Forelimb muscle (tissue), 1 donor: ENCODE measurements around the gene AKAP10. TPM values are rescaled to one million over a fixed set of nuclear protein-coding genes. Genes with fewer than 3 reads are reported as not detected.
"Not testable (repeated sequence)": the region's sequence is repeated elsewhere in the genome, so short reads cannot be mapped to it uniquely, and the experiment has no call there.

ENCODE experiments used
- DNase-seq: peaks from one replicate; pipeline ENCODE4 v3.0.0-alpha.2; 2013; ENCODE audit warnings: low read depth
- polyA plus RNA-seq: library from polyadenylated mRNA; unstranded; fragments of 120-200 nt; gene quantifications from one replicate; pipeline ENCODE4 v1.2.1, GENCODE V29; 2013; ENCODE audit not compliant: insufficient read length

AKAP10 gene, protein sequence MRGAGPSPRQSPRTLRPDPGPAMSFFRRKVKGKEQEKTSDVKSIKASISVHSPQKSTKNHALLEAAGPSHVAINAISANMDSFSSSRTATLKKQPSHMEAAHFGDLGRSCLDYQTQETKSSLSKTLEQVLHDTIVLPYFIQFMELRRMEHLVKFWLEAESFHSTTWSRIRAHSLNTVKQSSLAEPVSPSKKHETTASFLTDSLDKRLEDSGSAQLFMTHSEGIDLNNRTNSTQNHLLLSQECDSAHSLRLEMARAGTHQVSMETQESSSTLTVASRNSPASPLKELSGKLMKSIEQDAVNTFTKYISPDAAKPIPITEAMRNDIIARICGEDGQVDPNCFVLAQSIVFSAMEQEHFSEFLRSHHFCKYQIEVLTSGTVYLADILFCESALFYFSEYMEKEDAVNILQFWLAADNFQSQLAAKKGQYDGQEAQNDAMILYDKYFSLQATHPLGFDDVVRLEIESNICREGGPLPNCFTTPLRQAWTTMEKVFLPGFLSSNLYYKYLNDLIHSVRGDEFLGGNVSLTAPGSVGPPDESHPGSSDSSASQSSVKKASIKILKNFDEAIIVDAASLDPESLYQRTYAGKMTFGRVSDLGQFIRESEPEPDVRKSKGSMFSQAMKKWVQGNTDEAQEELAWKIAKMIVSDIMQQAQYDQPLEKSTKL
- polyA plus RNA-seq: 16.8 TPM

DNA sequence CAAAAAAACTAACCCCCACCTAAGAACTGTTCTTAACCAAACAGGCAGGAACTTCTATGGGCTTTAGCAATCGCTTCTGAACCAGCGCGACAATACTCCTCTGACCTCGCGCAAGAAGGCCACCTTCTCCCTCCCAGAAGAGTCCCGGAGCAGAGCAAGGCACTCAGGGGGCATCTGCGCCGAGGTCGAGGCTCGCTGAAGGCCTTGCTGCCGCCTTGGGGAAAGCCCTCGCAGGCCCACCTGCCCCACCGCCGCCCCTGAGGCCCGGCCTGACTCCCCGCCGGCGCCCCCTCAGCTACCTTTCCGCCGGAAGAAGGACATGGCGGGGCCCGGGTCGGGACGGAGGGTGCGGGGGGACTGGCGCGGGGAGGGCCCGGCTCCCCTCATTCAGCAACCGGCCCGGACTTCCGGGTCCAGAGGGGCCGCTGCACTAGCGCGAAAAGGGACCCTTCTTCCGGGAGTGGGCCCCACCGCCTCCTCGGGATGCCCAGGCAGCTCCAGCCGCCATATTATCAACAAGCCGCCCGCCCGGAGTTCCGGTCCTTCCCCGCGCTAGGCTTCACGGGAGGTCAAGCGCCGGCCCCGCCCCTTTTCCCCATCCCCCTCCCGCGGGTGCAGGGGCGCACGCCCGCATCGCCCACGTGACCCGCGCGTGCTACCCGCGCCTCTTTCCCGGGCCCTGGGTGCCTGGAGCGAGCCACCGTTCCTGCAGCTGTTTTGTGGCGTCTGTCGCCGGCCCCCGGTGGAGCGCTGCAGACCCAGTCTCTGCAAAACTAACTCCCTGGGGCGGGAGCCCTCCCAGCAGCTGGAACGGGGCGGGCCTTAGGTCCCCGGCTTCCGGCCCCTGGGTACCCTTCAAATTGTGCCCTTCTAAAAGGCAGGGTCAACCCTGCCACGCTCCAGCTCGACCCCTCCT is at the start of gene AKAP10:
Gene AKAP10 (minus strand): TSS at position 536 of the 916 bp plus-strand sequence. CDS start 149 bp downstream, at position 387.
- DNase-seq: peak; percentile 41

DNA sequence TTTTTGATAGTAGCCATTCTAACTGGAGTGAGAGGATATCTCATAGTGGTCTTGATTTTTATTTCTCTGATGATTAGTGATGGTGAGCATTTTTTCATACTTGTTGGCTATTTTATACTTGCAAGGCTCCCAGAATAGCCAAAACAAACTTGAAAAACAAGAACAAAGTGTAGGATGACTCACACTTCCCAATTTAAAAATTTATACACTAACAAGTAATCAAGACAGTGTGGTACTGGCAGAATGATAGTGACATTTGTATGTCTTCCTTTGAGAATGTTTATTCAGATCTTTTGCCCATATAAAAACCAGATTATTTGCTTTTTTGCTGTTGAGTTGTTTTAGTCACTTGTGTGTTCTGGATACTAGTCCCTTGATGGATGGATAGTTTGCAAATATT is 49.3 kb upstream of the AKAP10 start:
- DNase-seq: no peak

DNA sequence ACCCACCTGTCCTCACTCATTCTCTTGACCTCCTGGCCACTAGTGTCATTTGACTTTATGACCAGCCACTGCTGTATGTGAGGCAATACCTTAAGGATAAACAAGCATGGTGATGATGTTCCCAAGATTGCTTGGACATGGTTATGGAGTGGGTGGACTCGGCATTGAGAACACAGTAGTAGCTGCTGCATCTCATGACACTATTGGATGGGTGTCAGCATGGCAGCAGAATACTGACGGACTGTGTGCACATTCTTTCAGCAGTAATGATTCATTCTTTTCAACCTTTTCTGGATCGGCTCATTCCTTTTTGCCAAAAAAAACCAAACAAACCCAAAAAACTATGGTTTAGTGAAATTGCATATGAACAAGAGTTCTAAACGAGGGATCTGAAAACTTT is 45.1 kb upstream of the AKAP10 start:
- no peak for DNase-seq

DNA sequence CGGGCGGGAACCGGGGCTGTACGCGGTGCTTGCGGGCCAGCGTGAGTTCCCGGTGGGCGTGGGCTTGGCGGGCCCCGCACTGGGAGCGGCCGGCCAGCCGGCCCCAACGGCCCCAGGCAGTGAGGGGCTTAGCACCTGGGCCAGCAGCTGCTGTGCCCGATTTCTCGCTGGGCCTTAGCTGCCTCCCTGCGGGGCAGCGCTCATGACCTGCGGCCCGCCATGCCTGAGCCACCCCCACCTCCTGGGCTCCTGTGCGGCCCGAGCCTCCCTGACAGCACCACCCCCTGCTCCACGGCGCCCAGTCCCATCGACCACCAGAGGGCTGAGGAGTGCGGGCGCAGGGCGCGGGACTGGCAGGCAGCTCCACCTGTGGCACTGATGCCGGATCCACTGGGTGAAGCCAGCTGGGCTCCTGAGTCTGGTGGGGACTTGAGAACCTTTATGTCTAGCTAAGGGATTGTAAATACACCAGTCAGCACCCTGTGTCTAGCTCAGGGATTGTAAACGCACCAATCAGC is 38.9 kb upstream of the AKAP10 start:
- not testable (repeated sequence) for DNase-seq

DNA sequence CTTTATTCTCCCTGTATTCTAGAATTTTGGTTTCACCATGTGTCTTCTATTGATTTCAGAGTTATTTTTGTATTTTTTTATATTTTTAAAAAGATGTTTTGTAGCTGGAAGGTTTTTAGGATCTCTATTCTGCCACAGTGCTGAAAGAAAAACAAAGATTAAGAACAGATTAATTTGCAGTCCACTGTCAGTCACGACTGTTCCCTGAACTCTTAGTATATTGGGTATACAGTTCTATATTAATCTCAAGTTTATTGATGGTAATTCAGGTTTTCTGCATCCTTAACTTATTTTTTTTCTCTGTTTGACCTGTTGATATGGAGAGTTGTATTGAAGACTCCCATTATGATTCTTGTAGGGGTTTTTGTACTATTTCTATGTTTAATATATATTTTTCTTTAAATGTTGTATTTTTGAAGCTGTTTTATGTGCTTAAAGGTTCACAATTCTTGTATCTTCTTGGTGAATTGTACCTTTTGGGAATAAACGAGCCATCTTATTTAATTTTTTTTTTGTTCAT is 34.4 kb upstream of the AKAP10 start:
- no peak for DNase-seq

DNA sequence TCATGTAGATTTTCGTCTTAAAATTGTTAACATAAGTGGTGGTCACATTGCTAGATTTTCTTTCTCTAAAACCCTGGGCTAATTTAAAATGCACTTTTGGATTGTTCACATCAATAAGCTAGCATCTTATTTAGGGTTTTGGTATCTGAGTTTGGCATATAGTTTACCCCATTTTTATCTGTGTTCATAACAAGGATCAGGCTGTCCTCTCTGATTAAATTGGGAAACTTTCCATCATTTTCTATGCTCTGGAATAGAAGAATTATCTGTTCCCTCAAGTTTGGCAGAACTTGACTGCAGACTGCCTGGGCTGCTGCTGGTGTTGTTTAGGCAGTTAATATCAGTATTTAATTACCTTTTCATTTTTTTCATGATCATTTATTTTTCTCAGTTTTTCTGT is 33.3 kb upstream of the AKAP10 start:
- DNase-seq: no peak

DNA sequence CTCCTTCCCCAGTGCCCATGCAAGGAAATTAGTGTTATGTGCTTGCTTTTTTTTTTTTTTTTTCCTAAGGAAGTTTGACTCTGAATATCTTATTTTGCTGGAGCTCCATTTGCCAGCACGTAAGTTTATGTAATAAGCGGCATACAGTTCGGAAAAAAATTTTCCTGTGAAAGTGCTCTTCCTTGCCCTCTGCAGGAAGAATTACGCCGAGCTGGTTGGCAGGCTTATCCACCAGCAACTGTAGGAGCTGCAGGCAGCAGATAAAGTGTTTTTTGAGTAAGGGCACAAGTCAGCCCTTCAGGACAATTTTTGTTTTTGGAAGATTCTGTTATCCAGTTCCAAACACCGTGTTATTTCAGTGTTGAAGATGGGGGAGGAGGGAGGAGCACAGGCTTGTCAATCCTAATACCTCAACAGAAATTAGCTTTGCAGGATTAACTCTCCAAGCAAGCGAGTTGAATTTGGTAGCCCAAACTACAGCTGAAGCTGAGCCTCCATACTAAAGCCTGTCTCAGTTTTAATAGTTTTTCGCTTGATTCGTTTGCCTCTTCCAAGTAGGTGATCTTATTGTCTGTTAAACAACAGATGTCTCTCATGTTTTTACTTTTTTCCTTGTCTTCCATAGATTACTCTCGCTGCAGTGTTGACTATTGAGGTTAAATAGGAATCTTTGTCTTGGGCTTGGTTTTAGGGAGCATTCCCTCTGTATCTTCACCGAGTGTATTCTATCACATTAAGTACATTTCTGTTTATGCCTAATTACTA is 32.7 kb upstream of the AKAP10 start:
- DNase-seq: peak; percentile 32

DNA sequence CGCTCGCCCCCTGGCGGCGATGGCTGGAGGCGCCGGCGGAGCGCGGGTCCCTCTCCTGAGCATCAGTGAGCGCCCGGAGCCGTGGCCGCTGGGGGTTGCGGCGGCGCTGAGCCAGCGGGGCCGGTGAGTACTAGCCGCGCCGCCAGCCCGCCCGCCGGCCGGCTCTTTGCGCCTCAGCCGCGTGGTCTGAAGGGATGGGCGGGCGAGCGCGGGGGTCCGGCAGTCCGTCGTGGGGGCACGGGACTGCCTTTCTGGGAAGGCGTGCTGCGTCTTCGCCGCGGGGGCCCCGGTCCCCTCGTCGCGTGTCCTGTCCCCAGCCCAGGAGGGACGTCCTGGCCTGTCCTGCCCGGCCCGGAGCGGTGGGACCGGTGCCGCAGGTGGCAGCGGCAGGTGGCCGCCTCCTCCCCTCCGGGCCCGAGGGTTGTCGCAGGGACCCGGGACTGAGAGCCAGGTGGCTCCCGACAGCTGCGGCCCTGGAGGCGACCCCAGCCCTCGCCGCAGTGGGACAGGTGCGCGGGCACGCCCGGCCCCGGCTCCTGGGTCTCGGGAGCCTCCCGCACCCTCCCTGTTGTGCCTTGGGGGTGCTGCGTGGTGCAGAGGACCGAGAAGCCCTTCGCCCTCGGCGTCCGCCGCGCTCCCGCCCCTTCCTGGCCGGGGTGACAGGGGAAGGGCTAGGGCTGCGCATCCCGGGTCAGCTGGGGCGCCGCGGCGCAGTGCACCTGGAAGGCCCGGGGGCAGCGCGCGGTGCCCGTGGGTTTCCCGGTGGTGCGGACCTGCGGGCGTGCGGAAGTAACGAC is 31.9 kb upstream of the AKAP10 start, which contains the start of gene SPECC1:
Gene SPECC1 (plus strand): TSS at position 58 of the 797 bp plus-strand sequence. CDS start 87,293 bp downstream, outside the sequence.
- DNase-seq: peak; percentile 29

DNA sequence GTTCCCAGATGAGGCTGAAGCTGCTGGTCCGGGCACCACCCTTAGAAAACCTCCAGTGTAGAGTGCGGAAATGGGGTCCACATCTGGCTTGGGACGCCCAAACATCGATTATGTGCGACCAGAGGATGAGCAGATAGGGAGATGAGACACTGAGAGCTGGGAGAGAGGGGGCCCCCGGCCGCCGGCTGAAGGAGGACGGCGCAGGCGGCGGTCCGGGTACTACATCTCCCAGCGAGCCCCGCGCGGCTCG is 31.3 kb upstream of the AKAP10 start:
- no peak for DNase-seq

DNA sequence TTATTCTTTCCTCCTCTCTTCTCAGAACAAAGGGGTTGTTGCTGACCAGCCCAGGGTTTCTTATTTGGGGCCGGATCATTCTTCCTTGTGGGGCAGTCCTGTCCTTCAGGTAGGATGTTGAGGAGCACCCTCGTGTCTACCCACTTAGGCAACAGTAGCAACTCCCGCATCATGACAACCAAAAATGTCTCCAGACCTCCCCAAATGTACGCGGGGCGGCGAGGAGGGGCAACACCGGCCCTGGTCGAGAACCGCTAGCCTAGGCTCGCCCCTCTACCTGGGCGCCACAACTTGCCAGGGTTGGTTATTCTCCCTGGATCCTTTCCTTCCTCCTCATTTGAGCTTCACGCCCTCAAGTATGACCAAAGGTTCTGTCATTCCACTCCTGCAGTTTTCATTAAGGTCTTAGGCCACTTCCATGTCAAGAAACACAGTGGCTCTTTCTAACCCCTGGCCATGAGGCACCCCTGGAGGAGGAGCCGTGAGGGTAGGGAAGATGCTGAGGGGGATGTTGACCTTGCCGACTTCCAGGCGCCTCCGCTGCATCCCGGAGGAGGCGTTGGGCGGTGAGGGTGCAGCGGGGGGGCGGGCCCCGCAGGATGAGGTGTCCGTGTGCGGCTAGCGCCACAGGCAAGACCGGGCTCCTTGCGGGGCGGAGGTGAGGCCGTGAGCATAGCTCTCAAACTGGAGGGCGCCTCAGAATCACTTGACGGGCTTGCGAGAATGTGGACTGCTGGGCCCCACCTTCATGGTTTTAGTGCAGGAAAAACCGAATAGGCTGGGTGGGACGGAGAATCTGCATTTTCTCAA is 30.8 kb upstream of the AKAP10 start:
- no peak for DNase-seq

DNA sequence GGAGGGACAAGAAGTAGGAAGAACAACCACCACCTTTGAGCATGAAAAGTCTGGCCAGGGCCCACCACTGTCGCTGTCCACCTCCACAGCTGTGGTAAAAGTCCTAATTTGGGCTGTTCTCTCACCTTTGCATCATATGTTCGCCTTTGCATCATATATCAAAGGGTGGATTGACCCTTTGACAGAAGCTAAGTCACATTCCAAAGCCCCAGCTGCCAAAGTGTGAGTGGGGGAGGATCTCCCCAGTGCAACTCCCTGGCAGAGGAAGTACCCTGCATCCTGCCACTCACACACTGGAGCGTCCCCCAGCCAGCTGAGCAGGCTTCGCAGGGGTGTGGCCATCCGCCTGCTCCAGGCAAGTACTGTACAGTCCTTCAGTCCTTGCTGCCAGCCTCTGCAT is 18.9 kb upstream of the AKAP10 start:
- no peak for DNase-seq

DNA sequence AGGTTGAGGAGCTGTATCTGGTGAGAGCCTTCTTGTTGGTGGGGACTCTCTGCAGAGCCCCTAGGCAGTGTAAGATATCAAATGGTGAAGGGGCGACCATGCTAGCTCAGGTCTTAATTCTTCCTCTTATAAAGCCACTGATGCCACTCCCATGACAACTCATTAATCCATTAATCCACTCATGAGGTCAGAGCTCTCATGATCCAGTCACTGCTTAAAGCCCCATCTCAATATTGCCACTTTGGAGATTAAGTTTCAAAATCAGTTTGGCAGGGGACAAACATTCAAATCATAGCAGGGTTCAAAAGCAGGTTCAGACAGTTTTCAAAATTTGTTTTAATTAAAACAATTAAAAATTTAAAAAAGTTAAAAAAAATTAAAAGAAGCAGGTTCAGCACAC is 18.5 kb upstream of the AKAP10 start:
- no peak for DNase-seq

DNA sequence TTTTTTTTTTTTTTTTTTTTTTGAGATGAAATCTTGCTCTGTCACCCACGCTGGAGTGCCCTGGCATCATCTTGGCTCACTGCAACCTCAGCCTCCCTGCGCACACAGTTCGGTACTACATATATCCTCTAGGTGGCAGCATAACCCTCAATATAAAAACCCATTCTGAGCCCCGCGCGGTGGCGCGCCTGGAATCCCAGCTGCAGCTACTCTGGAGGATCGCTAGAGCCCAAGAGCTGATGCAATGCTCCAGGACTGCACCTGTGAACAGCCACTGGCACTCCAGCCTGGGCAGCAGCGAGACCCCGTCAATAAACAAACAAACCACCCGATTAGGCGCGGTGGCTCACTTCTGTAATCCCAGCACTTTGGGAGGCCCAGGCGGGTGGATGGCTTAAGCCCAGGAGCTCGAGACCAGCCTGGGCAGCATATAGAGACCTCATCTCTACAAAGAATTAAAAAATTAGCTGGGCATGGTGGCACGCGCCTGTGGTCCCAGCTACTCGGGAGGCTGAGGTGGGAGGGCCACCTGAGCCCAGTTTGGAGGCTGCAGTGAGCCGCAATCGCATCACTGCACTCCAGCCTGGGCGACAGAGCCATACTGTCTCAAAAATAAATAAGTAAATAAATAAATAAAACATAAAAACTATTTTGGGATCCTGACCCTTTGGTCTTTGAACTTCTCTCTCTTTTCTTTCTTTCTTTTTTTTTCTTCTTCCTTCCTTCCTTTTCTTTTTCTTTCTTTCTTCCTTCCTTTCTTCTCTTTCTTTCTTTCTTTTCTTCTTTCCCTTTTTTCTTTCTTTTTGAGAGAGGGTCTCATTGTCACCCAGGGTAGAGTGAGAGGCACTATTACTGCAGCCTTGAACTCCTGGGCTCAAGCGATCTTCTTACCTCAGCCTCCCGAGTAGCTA is 15.4 kb upstream of the AKAP10 start:
- peak; percentile 69 for DNase-seq

DNA sequence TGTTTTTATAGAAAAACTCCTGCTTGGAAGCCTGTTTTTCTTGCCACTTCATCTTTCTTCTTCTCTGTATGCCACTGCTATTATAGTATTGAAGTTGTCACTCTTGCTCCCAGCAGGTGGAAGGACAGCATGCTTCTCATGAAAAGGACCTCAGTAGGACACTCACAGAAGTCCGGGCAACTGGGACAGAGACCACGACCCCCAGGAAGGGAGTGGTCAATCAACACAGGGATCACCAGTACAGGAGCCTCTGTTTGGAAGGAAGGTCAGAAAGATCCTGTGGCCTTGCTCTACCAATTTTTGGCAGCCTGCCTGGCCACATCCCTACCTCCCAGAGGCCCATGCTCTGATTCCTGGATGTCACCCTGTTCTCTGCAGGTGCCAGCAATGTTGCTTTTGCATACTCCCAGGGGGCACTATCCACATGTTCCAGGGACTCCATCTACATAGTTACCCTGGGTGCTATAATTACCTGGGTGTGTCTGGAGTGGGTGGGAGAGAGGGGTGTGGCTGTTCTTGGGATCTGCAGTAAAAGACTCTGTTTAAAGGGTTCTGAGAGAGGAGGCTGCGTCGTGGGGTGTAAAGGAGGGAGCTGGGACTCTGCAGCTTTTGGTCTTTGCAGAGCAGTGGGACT is 13.7 kb upstream of the AKAP10 start:
- DNase-seq: no peak

DNA sequence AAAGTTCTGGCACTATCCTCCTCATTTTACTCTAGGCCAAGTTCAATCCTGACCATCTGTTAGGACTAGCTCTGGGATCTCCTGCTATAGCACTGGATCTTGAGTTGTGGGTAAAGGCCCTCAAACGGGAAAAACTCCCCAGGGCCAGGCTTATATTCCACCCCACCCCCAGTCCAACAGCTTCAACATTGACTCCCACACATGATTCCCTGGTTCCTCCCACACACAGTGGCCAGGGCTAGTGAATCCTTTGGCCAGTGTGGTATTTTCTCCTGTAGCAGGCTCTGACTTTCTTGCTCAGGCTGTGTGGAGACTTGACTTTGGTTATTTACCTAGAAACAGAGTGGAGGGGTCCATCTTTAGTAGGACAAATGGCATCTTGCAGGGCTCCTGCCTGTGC is 10.3 kb upstream of the AKAP10 start:
- no peak for DNase-seq

DNA sequence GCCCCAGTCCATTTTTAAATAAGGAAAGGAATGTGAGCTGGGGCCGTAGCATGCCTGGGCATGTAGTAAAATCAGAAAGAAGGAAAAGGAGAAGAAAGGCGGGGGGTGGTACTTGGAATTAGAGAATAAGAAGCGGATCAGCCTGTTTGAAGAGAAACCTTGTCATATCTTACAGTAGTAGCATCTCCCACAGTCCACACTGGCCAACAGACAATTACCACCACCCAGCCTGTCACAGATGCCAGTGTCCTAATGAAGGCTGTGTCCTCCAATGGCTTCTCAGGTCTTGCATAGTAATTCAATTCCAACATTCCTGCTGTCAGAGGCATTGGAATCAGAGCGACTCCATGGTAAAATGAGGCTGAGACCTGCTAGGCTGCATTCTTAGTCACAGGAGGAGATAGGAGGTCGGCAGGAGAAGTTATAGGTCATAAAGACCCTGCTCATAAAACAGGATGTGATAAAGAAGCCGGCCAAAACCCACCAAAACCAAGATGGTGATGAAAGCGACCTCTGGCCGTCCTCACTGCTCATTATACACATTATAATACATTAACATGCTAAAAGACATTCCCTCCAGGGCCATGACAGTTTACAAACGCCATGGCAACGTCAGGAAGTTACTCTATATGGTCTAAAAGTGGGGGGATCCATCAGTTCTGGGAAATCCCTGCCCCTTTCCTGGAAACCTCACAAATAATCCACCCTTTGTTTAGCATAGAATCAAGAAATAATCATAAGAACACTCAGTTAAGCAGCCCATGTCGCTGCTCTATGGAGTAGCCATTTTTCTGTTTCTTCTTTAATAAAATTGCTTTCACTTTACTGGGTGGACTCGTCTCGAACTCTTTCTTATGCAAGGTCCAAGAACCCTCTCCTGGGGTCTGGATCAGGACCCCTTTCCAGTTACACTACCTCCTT is 9.6 kb upstream of the AKAP10 start:
- DNase-seq: no peak
